Cardiac muscle cell (in vitro differentiated cells and primary cell): ENCODE measurements around the gene KCTD1. TPM values are rescaled to one million over a fixed set of nuclear protein-coding genes. Genes with fewer than 3 reads are reported as not detected.

ENCODE experiments used
- DNase-seq, 2 donors: peaks; one replicate each; pipeline versions ENCODE4 v3.0.0 to v3.0.0-alpha.2; 2010 to 2017; ENCODE audit warnings: low read depth in 1 of 2, low spot score in 1 of 2
- H3K27ac ChIP-seq: fragments of 200-600 bp; sonication (generic); 2 replicates; pipeline ENCODE4 v1.5.1; 2016
- H3K27me3 ChIP-seq: fragments of 200-600 bp; sonication (generic); 2 replicates; pipeline ENCODE4 v1.6.0; 2016; ENCODE audit warnings: control low read depth
- H3K36me3 ChIP-seq: fragments of 200-600 bp; sonication (generic); 2 replicates; pipeline ENCODE4 v1.5.1; 2016; ENCODE audit warnings: control low read depth
- H3K4me1 ChIP-seq: fragments of 200-600 bp; sonication (generic); 2 replicates; pipeline ENCODE4 v1.8.1; 2017; ENCODE audit warnings: low read depth, mild to moderate bottlenecking, mixed run types
- H3K4me3 ChIP-seq: fragments of 200-600 bp; sonication (generic); 2 replicates; pipeline ENCODE4 v1.5.1; 2016; ENCODE audit warnings: mild to moderate bottlenecking
- H3K9me3 ChIP-seq: fragments of 200-600 bp; sonication (generic); 2 replicates; pipeline ENCODE4 v1.5.1; 2017; ENCODE audit warnings: low read depth, mild to moderate bottlenecking, control low read depth
- polyA plus RNA-seq: library from polyadenylated mRNA; unstranded; fragments of >200 nt; fragmentation: Nextera tagmentation; extraction: Ambion mirVana; gene quantifications from 2 replicates; pipeline ENCODE4 v1.2.1, GENCODE V29; 2016
- total RNA-seq: library from RNA; depleted of rRNA; stranded (reverse); fragments of >200 nt; gene quantifications from 2 replicates; pipeline ENCODE4 v1.2.3, GENCODE V29; 2016
- TF ChIP-seq, protein P1 (sequence below): IDR thresholded peaks from 2 replicates; pipeline ENCODE4 v1.5.1; 2012; ENCODE audit warnings: low read depth, mild to moderate bottlenecking, low read length

The KCTD1 gene
- total RNA-seq (20.2 and 23.1 TPM in 2 replicates), polyA plus RNA-seq (2.7 and 3.9 TPM in 2 replicates)

DNA sequence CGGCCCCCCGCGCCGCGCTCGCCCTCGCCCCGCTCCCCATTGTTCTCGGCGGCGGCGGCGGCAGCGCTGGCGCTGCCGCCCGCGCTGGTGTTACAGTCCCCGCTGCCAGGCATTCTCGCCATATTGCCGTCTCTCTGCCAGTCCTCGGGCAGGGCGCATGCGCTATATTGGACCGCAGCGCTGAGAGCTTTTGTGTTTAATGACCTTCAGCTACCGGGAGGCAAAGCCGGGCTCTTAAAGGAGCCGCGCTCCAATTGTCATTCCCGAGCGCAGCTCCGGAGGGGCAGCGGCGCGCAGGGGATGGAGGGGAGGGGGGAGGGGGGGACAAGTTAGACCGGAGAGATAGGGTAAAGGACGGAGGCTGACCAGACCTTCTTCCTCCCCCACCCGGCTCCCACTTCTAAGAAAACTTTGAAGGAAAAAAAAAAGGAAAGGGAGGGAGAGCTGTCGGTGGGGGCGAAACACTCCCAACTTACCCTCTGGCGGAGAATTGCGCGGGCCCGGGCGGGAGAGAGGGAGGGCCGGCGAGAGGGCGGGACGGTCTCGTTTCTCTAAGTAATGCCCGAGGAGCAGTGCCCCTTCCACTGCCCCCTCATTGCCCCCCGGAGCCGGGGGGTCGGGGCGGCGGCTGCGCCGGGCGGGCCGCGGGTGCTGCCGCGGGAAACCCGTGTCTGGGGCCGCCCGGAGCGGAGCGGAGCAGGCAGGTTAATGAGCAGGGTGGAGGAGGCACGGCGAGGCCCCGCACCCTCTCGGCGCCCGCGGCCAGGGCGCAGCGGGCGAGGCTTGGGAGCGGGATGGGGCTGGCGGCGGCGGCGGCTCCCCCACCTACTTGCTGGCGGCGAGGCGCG is at the start of gene KCTD1:
TSS of gene KCTD1 (minus strand) at position 139 of the 848 bp plus-strand sequence. CDS start at position 122, 17 bp downstream.
- TF ChIP-seq, protein P1, sequence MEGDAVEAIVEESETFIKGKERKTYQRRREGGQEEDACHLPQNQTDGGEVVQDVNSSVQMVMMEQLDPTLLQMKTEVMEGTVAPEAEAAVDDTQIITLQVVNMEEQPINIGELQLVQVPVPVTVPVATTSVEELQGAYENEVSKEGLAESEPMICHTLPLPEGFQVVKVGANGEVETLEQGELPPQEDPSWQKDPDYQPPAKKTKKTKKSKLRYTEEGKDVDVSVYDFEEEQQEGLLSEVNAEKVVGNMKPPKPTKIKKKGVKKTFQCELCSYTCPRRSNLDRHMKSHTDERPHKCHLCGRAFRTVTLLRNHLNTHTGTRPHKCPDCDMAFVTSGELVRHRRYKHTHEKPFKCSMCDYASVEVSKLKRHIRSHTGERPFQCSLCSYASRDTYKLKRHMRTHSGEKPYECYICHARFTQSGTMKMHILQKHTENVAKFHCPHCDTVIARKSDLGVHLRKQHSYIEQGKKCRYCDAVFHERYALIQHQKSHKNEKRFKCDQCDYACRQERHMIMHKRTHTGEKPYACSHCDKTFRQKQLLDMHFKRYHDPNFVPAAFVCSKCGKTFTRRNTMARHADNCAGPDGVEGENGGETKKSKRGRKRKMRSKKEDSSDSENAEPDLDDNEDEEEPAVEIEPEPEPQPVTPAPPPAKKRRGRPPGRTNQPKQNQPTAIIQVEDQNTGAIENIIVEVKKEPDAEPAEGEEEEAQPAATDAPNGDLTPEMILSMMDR, result no peak
- Histone ChIP-seq H3K4me1 (peaks cover 18% of the 10 kb centered on the region), H3K4me3 (peak within 1 kb of the TSS; percentile 78), H3K27ac (no peak within 1 kb of the TSS), H3K36me3 (no peaks in the 10 kb centered on the region), H3K27me3 (peaks cover 72% of the 10 kb centered on the region), H3K9me3 (no peaks in the 10 kb centered on the region)
- peak; percentile 91 to 93 for DNase-seq

DNA sequence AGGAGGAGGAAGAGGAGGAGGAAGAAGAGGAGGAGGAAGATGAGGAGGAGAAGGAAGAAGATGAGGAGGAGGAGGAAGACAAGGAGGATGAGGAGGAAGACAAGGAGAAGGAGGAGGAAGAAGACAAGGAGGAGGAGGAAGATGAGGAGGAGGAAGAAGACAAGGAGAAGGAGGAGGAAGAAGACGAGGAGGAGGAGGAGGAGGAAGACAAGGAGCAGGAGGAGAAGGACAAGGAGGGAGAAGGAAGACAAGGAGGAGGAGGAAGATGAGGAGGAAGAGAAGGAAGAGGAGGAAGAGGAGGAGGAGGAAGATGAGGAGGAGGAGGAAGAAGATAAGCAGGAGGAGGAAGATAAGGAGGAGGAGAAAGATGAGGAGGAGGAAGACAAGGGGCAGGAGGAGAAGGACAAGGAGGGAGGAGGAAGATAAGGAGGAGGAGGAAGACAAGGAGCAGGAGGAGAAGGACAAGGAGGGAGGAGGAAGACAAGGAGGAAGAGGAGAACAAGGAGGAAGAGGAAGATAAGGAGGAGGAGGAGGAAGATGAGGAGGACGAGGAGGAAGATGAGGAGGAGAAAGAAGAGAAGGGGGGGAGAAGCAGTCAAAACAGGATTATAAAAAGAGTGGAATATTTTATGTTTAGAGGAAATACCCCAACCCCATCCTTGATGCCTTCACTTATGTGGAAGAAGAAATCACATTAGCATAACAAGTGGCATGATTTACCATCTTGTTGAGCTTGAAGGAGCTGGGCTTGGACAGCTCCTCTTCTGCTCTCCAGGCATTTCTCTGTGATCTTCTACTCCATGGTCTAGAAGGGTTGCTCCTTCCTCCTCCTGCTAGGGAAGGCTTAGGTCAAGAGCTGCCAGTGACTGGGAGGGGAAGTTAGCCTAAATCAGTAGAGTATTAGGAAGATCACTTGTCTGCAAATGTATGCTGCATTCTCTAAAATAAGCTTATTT is 45.3 kb upstream of the KCTD1 start:
- Histone ChIP-seq H3K27ac (no peak overlapping the region), H3K4me3 (no peak overlapping the region), H3K36me3 (no peaks in the 10 kb centered on the region), H3K27me3 (no peaks in the 10 kb centered on the region), H3K9me3 (no peaks in the 10 kb centered on the region), H3K4me1 (no peaks in the 10 kb centered on the region)
- TF ChIP-seq, protein P1, result no peak
- DNase-seq, result no peak

DNA sequence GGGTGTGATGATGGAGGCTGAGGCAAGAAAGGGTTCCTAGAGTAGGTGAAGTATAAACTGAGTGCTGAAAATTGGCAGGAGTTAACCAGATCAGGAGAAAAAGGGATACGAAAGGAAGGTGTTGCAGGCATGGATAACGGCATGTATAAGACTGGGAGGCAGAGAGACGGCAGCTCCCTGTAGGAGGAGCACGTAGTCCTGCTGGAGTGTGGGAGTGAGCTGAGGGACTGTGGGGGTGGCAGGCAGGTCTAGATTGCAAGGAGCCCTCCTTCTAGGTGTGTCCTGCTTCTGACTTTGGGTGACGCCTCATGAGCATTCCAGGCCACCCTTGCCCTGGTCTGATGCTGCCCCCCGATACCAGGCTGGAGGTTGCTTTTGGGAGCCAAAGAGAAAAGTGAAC is 36.4 kb upstream of the KCTD1 start:
- H3K36me3 ChIP-seq, result no peaks in the 10 kb centered on the region
- H3K4me3 ChIP-seq, result no peak overlapping the region
- H3K27ac ChIP-seq, result no peak overlapping the region
- H3K4me1 ChIP-seq, result no peaks in the 10 kb centered on the region
- DNase-seq, result no peak
- no peaks in the 10 kb centered on the region for H3K9me3 ChIP-seq
- TF ChIP-seq, protein P1, result no peak
- no peaks in the 10 kb centered on the region for H3K27me3 ChIP-seq

DNA sequence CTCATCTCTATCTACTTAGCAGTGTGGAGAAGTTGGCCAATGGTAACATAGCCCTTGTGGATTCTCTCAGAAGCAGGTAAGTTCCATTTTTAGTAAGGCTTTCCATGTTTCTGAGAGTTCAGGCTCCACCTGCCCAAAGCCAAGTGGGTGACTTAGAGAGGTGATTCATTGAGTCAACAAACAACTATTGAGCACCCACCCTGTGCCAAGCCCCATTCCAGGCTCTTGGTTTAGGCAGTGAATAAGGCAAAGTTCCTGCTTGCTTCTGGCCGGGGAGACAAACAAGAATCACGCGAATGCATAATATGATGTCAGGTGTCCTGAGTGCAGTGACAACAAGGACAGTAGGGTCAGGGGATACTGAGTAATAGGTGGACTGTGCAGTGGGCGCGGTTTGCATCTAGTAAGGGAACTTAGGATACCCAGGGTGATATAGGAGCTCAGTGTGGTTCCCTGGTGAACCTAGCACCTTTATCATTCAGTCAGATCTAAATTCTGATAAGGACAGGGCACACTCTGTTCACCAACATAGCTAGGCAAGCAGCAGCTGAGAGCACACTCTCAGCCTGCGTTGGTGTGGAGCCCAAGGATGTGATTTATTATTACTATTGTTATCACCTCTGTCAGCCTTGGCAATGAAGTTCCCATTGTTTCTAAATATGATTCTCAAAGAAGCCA is 31.7 kb upstream of the KCTD1 start:
- H3K36me3 ChIP-seq, result no peaks in the 10 kb centered on the region

More for the DNA sequence above, 31.7 kb upstream of the KCTD1 start:
- Histone ChIP-seq H3K27me3 (peaks cover under 1% of the 10 kb centered on the region), H3K27ac (no peak overlapping the region), H3K4me1 (no peaks in the 10 kb centered on the region), H3K4me3 (no peak overlapping the region), H3K9me3 (no peaks in the 10 kb centered on the region)
- TF ChIP-seq, protein P1, result no peak
- no peak for DNase-seq
